ENCODE results near the gene HLA-DMA. TPM values are rescaled to one million over a fixed set of nuclear protein-coding genes. Genes with fewer than 3 reads are reported as not detected.

HLA-DMA gene
- total and polyA plus RNA-seq, 3 donors from 2014 or later, result 10.1 to 54.5 (median 19.8) TPM

DNA sequence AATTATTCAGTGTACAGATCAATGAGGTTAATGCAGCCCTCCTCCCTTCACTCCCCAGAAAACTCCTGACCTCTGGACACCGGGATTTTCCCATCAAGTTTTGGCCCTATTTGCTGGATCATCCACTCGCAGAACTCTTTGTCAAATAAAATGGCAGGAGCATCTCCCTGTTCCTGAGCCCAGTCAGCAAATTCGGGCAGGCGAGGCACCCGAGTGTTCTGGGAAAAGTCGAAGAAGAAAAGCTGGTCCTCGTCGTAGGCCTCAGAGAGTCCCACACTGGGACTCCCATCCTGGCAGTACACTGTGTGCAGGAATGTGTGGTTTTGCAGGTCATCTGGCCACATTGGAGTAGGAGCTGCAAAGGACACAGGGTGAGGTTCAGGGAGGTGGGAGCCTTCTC, 2.4 kb downstream of the HLA-DMA start:
- Histone ChIP-seq H3K9me3 (no peaks in the 10 kb centered on the region), H3K4me1 (no peaks in the 10 kb centered on the region), H3K27ac (no peak overlapping the region), H3K27me3 (no peaks in the 10 kb centered on the region), H3K4me3 (no peak overlapping the region), H3K36me3 (ENCODE audit: low read depth, missing control alignments) (no peaks in the 10 kb centered on the region)
- TF ChIP-seq POLR2A (IDR thresholded peaks at IDR 0.05) (no peak), CTCF (IDR thresholded peaks at IDR 0.05) (no peak)
- 59 to 70% methylated on average over 8 of the region's 8 CpGs for WGBS, 2 donors
- DNase-seq, result no peak
- intact Hi-C loops (cut with DNase I; ENCODE audit: low total_unique reads), result no loop called here

DNA sequence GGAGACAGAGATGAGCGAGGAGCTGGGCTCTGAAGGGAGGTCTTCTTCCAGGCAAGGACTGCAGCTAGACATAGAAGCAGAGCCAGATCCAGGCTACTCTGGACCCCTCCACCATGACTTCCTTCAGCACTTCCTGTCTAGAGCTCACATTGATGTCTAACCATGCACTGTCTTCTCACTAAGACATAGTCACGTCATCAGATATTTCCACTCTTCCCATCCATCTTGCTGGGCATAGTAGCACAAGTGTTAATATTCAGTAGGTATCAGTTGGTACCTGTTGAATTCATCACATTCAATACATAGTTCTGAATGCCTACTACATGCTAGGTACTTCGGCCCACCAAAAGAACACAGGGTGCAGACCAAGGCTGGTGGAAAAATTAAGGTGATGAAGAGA, 2.9 kb downstream of the HLA-DMA start:
- Histone ChIP-seq H3K36me3 (ENCODE audit: low read depth, missing control alignments) (no peaks in the 10 kb centered on the region), H3K4me3 (no peak overlapping the region), H3K4me1 (no peaks in the 10 kb centered on the region), H3K27me3 (no peaks in the 10 kb centered on the region), H3K27ac (no peak overlapping the region), H3K9me3 (no peaks in the 10 kb centered on the region)
- no peak for TF ChIP-seq CTCF (IDR thresholded peaks at IDR 0.05)
- TF ChIP-seq POLR2A (IDR thresholded peaks at IDR 0.05), result no peak
- intact Hi-C loops (cut with DNase I; ENCODE audit: low total_unique reads), result no loop called here
- DNase-seq, result no peak
- WGBS, 2 donors, result 84 to 85% methylated on average over 3 of the region's 3 CpGs

DNA sequence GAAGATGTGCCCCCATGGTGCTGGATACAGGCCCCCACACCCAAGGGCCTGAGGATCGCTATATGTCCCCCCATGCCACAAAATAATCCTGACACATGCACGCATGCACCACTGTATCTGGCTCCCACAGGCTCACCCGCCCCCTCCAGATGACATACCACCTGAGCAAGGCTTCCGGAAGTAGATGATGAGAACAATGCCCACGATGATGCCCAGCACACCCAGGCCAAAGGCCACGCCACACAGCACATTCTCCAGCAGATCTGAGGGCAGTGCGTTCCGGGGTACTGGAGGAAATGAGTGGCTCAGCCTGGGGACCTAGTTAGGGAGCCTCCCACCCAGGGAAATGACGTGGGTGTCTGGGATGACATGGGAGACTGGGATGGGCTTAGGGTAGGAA, 3.8 kb downstream of the HLA-DMA start:
- no peak for TF ChIP-seq CTCF (IDR thresholded peaks at IDR 0.05)
- TF ChIP-seq POLR2A (IDR thresholded peaks at IDR 0.05), result no peak
- DNase-seq, result no peak
- Histone ChIP-seq H3K9me3 (no peaks in the 10 kb centered on the region), H3K36me3 (ENCODE audit: low read depth, missing control alignments) (no peaks in the 10 kb centered on the region), H3K27ac (no peak overlapping the region), H3K4me1 (no peaks in the 10 kb centered on the region), H3K4me3 (no peak overlapping the region), H3K27me3 (no peaks in the 10 kb centered on the region)
- 93 to 94% methylated on average over 3 to 9 of the region's 9 CpGs for WGBS, 2 donors
- intact Hi-C loops (cut with DNase I; ENCODE audit: low total_unique reads), result no loop called here

DNA sequence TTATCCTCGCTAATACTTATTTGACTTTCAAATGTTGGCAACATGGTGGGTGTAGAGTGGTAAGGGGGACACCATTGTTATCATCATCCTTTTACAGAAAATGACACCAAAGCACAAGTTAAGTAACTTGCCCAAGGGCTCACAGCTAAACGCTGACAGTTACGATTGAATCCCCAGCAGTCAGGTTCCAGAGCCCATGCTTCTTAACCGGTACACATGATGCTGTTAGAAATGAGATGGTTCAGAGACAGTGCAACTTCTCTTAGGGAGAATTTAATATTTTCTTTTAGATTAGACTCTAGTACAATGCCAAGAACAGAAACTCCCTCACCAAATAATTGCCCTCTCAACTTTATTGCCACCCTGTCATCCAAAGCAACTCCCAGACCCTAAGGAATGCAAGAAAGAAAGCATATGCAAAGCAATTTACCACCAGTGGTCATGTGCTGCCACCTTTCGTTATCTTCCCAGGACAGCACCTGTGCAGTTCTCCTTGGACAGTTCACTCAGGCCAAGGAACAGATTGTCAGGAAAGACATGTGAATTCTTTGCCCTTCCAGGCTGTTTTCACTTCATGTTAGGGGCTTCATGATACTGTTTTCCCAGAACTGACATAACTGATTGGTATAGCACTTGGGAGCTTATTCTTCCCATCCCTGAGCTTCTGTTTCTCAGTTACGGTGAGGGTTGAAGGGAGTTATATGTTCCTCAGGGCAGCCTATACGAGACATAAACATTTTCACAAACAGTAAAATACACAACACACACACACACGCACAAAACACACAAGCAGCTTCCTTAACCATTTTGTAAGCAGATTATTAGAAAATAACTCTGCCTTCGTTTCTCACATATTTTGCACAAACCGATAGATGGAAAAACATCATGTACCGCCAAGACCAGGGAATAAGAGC, 5.1 kb downstream of the HLA-DMA start:
- H3K4me3 ChIP-seq, result no peak overlapping the region
- TF ChIP-seq CTCF (IDR thresholded peaks at IDR 0.05) (peak in 2 of 3 experiments; percentile 30 to 36), POLR2A (IDR thresholded peaks at IDR 0.05) (no peak)
- H3K9me3 ChIP-seq, result no peaks in the 10 kb centered on the region
- WGBS, 2 donors, result 55 to 70% methylated on average over 11 of the region's 11 CpGs
- no peaks in the 10 kb centered on the region for H3K4me1 ChIP-seq
- H3K27me3 ChIP-seq, result no peaks in the 10 kb centered on the region
- peak; percentile 60 for DNase-seq
- intact Hi-C loops (cut with DNase I; ENCODE audit: low total_unique reads), result no loop called here
- H3K36me3 ChIP-seq (ENCODE audit: low read depth, missing control alignments), result no peaks in the 10 kb centered on the region
- no peak overlapping the region for H3K27ac ChIP-seq

GRCh38 chr6:32946893-32947292, 6.0 kb downstream of the HLA-DMA start:
- Histone ChIP-seq H3K27ac (no peak overlapping the region), H3K27me3 (no peaks in the 10 kb centered on the region), H3K36me3 (ENCODE audit: low read depth, missing control alignments) (no peaks in the 10 kb centered on the region), H3K9me3 (no peaks in the 10 kb centered on the region), H3K4me1 (no peaks in the 10 kb centered on the region), H3K4me3 (no peak overlapping the region)
- DNase-seq, result no peak
- TF ChIP-seq POLR2A (IDR thresholded peaks at IDR 0.05) (no peak), CTCF (IDR thresholded peaks at IDR 0.05) (no peak)
- intact Hi-C loops (cut with DNase I; ENCODE audit: low total_unique reads), result no loop called here
